IMR-90 (cell line): ENCODE measurements around the gene CGRRF1.

Source experiments
- BHLHE40 ChIP-seq: fragments of 150-350 bp; IDR thresholded peaks from 2 replicates; pipeline ENCODE4 v1.6.1; 2016; ENCODE audit warnings: mild to moderate bottlenecking, low read depth, low read length
- CEBPB ChIP-seq: IDR thresholded peaks from 2 replicates; pipeline ENCODE4 v1.6.1; 2012; ENCODE audit warnings: low read depth, low read length, improper control_type of control experiment
- CHD1 ChIP-seq: IDR thresholded peaks from 2 replicates; pipeline ENCODE4 v1.6.1; 2012; ENCODE audit warnings: low read depth, low read length, improper control_type of control experiment
- CTCF ChIP-seq: conservative IDR thresholded peaks from 2 replicates; pipeline ENCODE4 v1.5.1; 2012; ENCODE audit warnings: mild to moderate bottlenecking, low read depth, low read length, improper control_type of control experiment
- FOS ChIP-seq: fragments of 150-350 bp; IDR thresholded peaks from 2 replicates; pipeline ENCODE4 v1.6.1; 2016; ENCODE audit warnings: low read depth, low read length
- MAFK ChIP-seq: IDR thresholded peaks from 2 replicates; pipeline ENCODE4 v1.6.1; 2012; ENCODE audit warnings: low read depth, low read length, improper control_type of control experiment
- MAZ ChIP-seq: IDR thresholded peaks from 2 replicates; pipeline ENCODE4 v1.6.1; 2012; ENCODE audit warnings: low read depth, mild to moderate bottlenecking, low read length, improper control_type of control experiment, moderate library complexity, borderline replicate concordance
- MXI1 ChIP-seq: IDR thresholded peaks from 2 replicates; pipeline ENCODE4 v1.6.1; 2012; ENCODE audit warnings: low read depth, mild to moderate bottlenecking, low read length, moderate library complexity, borderline replicate concordance
- NFE2L2 ChIP-seq: fragments of 150-350 bp; IDR thresholded peaks from 2 replicates; pipeline ENCODE4 v1.6.1; 2016; ENCODE audit warnings: low read depth, mild to moderate bottlenecking, low read length
- POLR2A ChIP-seq: IDR thresholded peaks from 2 replicates; pipeline ENCODE4 v1.6.1; 2012; ENCODE audit warnings: mild to moderate bottlenecking, low read depth, low read length
- RAD21 ChIP-seq: IDR thresholded peaks from 2 replicates; pipeline ENCODE4 v1.6.1; 2012; ENCODE audit warnings: low read length, improper control_type of control experiment
- RCOR1 ChIP-seq: IDR thresholded peaks from 2 replicates; pipeline ENCODE4 v1.6.1; 2012; ENCODE audit warnings: mild to moderate bottlenecking, low read length, improper control_type of control experiment; ENCODE audit not compliant: insufficient replicate concordance
- RFX5 ChIP-seq: IDR thresholded peaks from 2 replicates; pipeline ENCODE4 v1.8.0; 2012; ENCODE audit warnings: low read depth, mild to moderate bottlenecking, low read length, moderate library complexity
- USF2 ChIP-seq: fragments of 150-350 bp; IDR thresholded peaks from 2 replicates; pipeline ENCODE4 v1.6.1; 2017; ENCODE audit warnings: mild to moderate bottlenecking, antibody characterized with exemption, low read length, low read depth

- TF ChIP-seq USF2: no peak
- no peak for TF ChIP-seq CTCF
- TF ChIP-seq MAFK: no peak
- no peak for TF ChIP-seq POLR2A
- TF ChIP-seq RFX5: no peak
- TF ChIP-seq MAZ: no peak
- TF ChIP-seq RCOR1: no peak
- no peak for TF ChIP-seq RAD21
- no peak for TF ChIP-seq CEBPB
- no peak for TF ChIP-seq MXI1
- no peak for TF ChIP-seq FOS
- no peak for TF ChIP-seq NFE2L2
- no peak for TF ChIP-seq BHLHE40
- no peak for TF ChIP-seq CHD1
Measured at GRCh38 chr14:54486685-54487084, 23.0 kb upstream of the CGRRF1 start.
